ENCODE data around the gene PRR33. TPM values are rescaled to one million over a fixed set of nuclear protein-coding genes. Genes with fewer than 3 reads are reported as not detected.
A peak's percentile ranks its signal among the peaks of the same experiment; 100 is the strongest.

The PRR33 gene
- total and polyA plus RNA-seq, 7 donors, result 0.16 to 8.9 (median 1.6) TPM

DNA sequence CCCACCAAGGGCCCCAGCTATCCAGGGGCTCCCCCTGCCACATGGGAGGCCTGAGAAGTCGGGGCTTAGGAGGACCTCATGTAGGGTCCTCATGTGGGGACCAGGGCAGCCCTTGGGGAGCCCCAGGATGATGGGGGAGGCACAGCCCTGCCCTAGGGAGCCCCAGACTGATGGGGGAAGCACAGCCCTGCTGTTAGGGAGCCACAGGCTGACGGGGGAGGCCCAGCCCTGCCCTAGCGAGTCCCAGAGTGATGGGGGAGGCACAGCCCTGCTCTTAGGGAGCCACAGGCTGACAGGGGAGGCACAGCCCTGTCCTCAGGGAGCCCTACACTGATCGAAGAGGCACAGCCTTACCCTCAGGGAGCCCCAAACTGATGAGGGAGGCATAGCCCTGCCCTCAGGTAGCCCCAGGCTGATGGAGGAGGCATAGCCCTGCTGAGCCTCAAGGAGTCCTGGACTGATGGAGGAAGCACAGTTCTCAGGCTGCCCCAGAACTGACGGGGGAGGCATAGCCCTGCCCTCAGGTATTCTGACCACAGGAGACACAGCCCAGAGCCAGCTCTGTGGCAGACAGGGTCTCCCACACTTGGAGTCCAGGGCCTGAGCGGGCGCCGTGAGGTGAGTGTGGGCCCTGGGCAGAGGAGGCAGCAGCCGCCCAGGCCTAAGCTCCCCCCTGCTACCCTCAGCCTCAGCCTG, 10.8 kb downstream of the PRR33 start:
- H3K4me3 ChIP-seq, result no peak overlapping the region
- H3K4me1 ChIP-seq, result peaks cover 29% of the 10 kb centered on the region
- TF ChIP-seq, protein P1, sequence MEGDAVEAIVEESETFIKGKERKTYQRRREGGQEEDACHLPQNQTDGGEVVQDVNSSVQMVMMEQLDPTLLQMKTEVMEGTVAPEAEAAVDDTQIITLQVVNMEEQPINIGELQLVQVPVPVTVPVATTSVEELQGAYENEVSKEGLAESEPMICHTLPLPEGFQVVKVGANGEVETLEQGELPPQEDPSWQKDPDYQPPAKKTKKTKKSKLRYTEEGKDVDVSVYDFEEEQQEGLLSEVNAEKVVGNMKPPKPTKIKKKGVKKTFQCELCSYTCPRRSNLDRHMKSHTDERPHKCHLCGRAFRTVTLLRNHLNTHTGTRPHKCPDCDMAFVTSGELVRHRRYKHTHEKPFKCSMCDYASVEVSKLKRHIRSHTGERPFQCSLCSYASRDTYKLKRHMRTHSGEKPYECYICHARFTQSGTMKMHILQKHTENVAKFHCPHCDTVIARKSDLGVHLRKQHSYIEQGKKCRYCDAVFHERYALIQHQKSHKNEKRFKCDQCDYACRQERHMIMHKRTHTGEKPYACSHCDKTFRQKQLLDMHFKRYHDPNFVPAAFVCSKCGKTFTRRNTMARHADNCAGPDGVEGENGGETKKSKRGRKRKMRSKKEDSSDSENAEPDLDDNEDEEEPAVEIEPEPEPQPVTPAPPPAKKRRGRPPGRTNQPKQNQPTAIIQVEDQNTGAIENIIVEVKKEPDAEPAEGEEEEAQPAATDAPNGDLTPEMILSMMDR (IDR thresholded peaks at IDR 0.05), result no peak
- intact Hi-C loops (cut with DNase I), result loop anchor here (5.0 kb wide), 4 partner anchors 36 to 266 kb away; partner anchors contain the start of genes TNNT3 (in 2 of the 2) and TNNI2 (in 1 of the 2)
- WGBS, 3 donors, result 61 to 74% (median 65%) methylated on average over 9 of the region's 9 CpGs
- no peak for ATAC-seq
- H3K36me3 ChIP-seq (ENCODE audit: insufficient read depth in 1 of 2, low read depth in 1 of 2), result peaks cover 0 to under 1% of the 10 kb centered on the region in 2 donors
- no peaks in the 10 kb centered on the region for H3K27me3 ChIP-seq (ENCODE audit: insufficient read depth in 3 of 3, low read length in 2 of 3)
- DNase-seq, result no peak
- peak overlapping the region; percentile 84 for H3K27ac ChIP-seq
- H3K9me3 ChIP-seq, result no peaks in the 10 kb centered on the region

DNA sequence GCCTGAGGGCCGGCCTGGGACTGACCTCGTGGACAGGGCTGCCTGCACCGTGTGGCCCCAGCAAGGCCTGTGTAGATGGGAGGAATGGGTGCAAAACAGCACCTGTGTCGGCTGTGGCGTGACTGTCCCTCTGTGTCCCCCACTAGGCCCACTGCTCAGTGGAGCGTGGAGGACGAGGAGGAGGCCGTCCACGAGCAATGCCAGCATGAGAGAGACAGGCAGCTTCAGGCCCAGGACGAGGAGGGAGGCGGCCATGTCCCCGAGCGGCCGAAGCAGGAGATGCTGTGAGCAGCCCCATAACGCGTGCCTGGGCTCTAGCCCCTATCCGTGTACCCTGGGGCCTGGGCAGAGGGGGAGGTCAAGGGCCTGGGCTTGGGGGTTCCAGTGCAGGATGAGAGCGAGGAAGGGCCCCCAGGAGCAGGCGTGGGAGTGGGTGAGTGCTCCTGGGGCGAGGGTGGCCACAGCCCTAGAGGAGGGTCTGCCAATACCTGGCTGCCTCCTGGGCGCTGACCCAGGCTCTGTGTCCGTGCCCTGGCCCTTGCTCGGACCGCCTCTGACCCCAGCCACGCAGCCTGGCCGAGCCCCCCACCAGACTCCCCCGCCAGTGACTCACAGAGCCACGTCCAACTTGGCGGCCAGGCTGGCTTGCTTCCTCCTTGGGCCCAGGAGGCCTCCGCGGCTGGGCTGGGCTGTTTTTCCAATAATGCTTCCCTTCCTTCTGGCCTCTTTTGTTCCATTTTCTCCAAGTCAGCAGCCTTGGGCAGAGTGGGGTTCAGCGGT, 11.6 kb downstream of the PRR33 start:
- Histone ChIP-seq H3K4me3 (no peak overlapping the region), H3K27me3 (ENCODE audit: insufficient read depth in 3 of 3, low read length in 2 of 3) (peaks cover 0 to 5% (median 3%) of the 10 kb centered on the region in 3 donors), H3K4me1 (peaks cover 32% of the 10 kb centered on the region), H3K36me3 (ENCODE audit: insufficient read depth in 1 of 2, low read depth in 1 of 2) (no peaks in the 10 kb centered on the region), H3K9me3 (no peaks in the 10 kb centered on the region), H3K27ac (peak overlapping the region; percentile 84)
- intact Hi-C loops (cut with DNase I), result loop anchor here (5.0 kb wide), 4 partner anchors 37 to 267 kb away; partner anchors contain the start of genes TNNT3 (in 2 of the 2) and TNNI2 (in 1 of the 2)
- TF ChIP-seq, protein P1 (IDR thresholded peaks at IDR 0.05), result no peak
- peak; percentile 85 to 91 for DNase-seq
- WGBS, 3 donors, result 61 to 64% (median 61%) methylated on average over 25 to 32 of the region's 32 CpGs
- ATAC-seq, result peak in 3 of 4 donors; percentile 24 to 41 (median 24)

DNA sequence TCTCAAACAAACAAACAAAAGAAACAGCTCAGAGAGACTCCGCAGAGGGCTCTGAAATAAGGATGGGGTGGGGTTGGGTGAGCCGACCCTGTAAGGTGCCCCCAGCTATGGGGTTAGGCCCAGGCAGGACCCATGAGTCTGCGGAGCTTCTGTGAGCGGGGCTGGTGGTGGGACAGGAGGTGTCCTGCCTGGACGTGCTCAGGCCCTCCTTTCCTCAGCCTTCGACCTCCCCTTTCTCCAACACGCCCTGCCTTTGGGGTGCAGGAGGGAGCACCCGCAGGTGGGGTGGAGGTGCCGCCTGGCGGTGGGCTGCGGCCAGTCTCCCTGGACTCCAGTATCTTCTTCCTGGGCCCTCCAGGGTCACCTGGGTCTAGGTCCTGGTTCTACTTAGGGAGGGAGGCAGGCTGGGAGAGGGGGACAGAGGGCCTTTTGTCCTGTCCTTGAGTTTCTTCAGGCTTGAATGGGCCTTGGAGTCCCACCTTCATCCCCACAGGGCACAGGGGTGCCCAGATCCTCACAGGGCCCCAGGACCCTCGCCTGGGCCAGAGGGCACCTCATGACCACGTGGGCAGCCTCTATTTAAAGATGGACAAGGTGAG, 12.3 kb downstream of the PRR33 start:
- ATAC-seq (no peak), DNase-seq (no peak)
- 79 to 85% (median 81%) methylated on average over 8 to 13 of the region's 13 CpGs for WGBS, 3 donors
- Histone ChIP-seq H3K4me1 (peaks cover 32% of the 10 kb centered on the region), H3K36me3 (ENCODE audit: insufficient read depth in 1 of 2, low read depth in 1 of 2) (no peaks in the 10 kb centered on the region), H3K27me3 (ENCODE audit: insufficient read depth in 3 of 3, low read length in 2 of 3) (peaks cover 0 to 12% (median 3%) of the 10 kb centered on the region in 3 donors), H3K4me3 (no peak overlapping the region), H3K9me3 (no peaks in the 10 kb centered on the region), H3K27ac (peak overlapping the region; percentile 84)
- intact Hi-C loops (cut with DNase I), result no loop called here
- TF ChIP-seq, protein P1 (IDR thresholded peaks at IDR 0.05), result no peak

DNA sequence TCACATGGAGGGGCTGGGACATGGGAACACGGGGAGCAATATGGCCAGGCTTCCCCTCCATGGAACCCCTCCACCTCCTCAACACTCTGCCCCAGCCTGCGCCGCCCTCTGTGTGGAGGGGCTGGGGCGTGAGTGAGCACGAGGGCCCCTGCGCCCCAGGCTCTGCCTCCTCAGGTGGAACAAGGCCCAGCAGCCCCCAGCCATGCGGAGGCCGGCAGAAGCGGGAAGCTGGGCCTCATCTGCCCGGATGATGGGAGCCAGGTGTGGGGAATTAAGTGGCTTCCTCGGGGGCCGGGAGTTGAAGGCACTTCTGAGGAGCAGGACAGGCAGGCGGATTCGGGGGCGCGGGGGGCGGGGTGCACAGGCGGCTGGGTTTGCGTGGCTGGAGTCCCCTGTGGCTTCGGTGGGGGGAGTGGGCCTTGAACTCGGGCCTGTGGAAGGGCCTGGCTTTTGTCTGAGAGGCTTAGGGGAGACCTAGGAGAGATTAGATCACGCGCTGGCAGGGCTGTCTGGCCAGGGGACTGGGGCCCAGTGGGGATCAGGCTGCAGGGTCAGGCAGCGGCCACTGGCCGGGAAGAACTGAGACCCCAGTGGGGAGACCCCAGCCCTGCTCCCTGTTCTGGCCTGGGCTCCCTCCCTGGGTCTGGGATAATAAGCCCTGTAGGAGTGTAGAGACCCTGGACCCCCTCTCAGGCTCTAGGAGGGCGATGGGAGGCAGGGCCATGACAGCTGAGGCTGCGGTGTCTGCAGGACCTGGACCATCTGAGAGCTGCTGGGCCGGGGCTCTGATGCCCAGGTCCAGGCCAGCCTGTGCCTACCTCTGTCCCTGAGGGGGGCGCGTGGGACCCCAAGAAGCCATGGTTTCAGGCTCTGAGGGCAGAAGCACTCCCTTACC, 13.3 kb downstream of the PRR33 start:
- Histone ChIP-seq H3K36me3 (ENCODE audit: insufficient read depth in 1 of 2, low read depth in 1 of 2) (no peaks in the 10 kb centered on the region), H3K4me1 (peaks cover 32% of the 10 kb centered on the region), H3K9me3 (no peaks in the 10 kb centered on the region), H3K27me3 (ENCODE audit: insufficient read depth in 3 of 3, low read length in 2 of 3) (peaks cover 0 to 12% (median 7%) of the 10 kb centered on the region in 3 donors), H3K27ac (peak overlapping the region; percentile 68), H3K4me3 (no peak overlapping the region)
- TF ChIP-seq, protein P1 (IDR thresholded peaks at IDR 0.05), result no peak
- intact Hi-C loops (cut with DNase I), result no loop called here
- WGBS, 3 donors, result 68 to 75% (median 70%) methylated on average over 27 to 30 of the region's 30 CpGs
- DNase-seq (peak; percentile 54 to 66), ATAC-seq (no peak)

Measured in psoas muscle (tissue), 8 donors.